Measurements from ENCODE around the gene ABLIM1.

GRCh38 chr10:114478281-114478680 lies 179.8 kb downstream of the ABLIM1 start:
- TF ChIP-seq POLR2AphosphoS5 (IDR thresholded peaks at IDR 0.05; ENCODE audit: low read depth, low read length): no peak
- no peak for TF ChIP-seq CTCF (IDR thresholded peaks at IDR 0.05)
- TF ChIP-seq TCF7L2 (IDR thresholded peaks at IDR 0.05; ENCODE audit: low read depth, low read length): no peak

Data from Panc1 (cell line).